Measurements from ENCODE around the gene SMTNL1.
"Not testable (repeated sequence)": the region's sequence is repeated elsewhere in the genome, so short reads cannot be mapped to it uniquely, and the experiment has no call there.

Gene SMTNL1

DNA sequence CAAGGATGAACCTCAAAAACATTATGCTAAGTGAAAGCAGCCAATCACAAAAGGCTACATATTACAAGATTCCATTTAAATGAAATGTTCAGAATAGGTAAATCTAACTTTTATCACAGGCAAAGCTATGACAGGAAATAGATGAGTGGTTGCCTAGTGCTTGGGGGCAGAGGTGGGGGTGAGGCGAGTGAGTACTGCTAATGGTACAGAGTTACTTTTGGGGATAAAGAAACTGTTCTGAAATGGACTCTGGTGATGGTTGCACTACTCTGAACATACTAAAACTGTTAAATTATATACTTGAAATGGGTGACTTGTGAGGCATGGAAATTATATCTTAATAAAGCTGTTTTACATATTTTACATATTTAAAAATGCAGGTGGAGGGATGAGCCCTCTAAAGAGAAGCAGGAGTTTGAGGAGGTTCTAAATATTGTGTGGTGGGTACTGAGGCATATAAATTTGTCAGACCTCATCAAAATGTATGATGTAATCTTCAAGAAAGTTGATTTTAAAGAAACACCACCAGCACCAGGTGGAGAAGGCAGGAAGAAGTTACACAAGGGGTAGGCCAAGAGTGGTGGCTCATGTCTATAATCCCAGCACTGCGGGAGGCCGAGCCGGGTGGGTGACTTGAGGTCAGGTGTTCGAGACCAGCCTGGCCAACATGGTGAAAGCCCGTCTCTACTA is 25.5 kb upstream of the SMTNL1 start:
- DNase-seq = no peak

DNA sequence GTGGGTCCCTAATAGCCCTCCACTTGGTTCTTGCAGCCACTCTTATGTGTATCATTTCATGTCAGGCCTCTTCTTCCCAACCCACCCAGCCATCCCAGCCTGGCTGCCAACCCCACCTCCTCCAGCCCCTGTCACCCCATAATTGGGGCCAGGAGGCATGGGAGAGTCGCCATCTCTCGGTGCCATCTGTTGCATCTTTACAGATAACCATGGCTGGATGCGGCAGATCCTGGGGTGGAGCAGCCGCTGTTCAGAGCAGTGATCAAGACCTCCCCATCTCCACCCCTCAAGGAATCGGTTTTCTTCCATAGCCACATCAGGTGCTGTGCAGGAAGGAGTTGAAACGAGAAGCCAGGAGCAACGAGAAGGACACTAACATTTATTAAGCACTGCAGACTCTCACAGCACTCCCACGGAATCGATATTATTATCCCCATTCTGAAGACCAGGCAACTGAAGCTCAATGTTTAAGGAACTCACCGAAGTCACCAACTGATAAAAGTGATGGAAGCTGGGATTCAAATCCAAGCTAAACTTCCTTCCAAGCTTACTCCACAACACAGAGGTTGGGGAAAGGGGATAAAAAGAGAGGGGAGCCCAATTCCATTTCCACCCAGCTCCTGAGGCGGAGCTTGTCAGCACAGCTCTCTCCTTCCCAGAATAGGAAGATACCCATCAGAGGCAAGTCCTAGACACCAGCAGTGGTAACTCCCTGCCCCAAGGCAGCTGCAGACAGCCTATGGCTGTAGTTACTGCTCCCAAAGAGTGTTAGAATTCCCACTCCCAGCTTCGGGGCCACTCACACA is 24.5 kb upstream of the SMTNL1 start:
- DNase-seq = no peak

DNA sequence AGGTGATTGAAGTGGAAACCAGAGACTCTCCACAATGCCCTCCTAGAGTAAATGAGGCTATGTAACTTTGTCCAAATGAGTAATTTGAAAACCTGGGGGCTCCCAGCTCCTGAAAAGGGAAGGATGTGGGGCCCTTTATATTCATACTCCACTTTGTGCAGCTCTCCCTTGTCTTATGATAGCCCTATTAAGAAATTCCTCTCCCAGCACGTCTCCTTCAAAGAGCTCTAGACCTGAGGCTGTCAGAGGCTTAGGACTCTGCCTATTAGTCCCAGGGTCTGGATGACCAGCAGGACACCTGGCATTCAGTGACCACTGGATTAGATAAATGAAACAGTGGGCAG is 24.0 kb upstream of the SMTNL1 start:
- no peak for DNase-seq

DNA sequence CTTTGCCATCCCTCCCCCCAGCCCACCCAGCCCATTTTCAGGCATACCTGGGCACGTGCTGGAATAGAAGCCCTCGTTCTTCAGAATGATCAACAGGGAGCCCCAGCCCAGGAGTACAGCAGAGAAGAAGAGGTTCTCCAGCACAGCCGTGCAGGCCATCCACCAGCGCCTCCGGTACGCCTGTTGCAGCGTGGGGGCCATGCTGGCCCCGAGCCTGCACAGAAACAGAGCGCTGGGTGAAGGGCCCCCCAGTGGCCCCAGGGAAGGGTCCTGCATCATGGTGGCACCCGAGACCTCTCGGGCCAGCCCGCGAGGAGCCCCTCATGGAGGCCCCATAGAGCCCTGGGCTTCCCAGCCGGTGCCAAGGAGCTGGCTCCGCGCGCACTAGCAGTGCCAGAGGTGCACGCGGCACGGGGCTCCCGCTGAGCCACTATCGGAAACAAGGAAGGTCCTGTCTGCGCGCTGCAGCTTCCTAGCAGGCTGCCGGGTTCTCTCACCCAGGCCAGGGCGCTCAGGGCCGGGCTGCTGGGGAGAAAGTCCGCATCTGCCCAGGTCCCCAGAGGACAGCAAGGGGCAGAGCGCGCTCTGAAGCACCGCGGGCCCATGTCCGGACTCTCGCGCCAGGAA is 23.4 kb upstream of the SMTNL1 start:
- peak; percentile 64 for DNase-seq

DNA sequence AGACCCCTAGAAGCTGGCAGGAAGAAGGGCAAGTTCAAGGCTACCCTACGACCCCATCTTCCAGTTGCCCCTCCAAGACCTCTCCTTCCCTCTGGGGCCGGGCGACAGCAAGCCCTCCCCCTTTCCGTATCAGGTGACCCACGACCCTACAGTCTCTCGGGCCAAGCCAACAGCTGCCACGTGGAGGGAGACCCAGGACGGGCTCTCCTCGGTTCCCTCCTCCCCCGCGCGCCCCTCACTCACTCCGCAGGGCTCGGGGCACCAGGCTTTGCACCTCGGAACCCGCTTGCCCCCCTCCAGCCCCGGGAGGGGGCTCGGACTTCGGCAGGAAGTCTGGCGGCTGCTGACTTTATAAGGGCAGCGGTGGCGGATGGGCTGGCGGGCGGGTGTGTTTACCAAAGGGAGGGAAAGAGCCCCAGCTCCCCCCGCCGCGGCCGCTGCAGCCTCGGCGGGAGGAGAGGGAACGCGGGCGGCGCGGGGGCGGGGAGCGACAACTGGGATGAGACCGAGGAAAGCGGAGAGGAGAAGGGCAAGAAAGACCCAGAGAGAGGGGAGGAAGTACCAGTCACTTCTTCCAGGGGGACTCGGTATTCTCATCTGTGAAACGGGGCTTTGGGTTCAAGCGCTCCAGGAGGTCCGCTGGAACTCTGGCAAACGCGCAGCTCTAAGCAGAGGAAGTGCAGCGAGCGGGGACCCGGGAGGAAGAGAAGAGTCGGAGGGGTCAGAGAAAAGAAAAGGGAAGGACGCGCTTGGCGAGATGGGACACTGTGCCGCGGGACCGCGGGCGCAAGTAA is 22.7 kb upstream of the SMTNL1 start:
- peak; percentile 68 for DNase-seq

DNA sequence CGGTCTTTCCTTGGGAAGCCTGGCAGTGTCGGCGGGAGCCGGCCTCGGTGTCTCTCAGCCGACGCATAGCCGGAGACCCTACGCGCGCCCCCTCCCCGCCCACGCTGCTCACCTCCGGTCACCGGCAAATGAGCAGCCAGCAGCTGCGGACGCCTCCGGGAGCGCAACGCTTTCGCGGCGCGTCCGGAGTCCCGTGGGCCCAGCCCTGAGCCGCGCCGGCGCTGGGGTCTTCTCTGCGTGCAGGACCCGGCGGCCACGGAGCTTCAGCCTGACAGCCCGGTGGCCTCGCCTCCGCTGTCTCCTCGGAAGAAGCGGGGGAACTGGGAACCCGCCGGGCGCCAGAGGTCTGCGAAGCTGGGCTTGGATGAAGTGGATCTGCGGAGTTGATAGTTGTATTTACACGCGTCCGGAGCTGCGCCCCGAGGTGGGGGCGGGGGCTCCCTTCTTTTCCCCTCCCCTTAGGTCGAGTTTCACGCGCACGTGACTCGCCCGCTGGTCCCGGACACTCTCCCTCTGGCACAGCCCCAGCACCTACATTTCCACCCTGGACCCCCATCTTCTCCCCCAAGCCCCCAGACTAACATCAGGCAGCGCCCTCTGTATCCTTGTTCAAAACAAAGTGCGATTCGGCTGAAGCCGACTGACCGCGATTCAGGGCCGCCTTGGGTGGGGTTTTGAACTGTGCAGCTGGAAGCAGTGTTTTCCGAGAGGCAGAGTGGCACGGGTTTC is 21.9 kb upstream of the SMTNL1 start, which contains the start of gene SLC43A1:
Gene SLC43A1 (minus strand): TSS at position 371 of the 729 bp plus-strand sequence. CDS start 1,591 bp downstream, outside the sequence.
- DNase-seq = peak; percentile 58

DNA sequence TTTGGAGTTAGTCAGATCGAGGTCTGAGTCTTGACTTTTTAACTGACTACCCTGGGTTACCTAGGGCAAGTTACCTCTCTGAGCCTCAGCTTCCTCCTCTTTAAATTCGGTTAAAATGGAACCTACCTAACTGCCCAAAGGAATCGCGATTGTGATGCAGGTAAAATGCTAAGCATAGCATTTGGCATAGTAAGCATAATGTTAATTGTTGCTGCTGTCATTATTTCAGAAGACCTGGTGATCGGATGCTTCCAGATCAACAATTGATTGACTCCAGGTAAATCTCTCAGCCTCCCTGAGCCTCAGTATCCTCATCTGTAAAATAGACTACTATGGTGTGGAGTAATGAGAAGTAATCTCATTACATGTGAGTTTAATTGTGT is 21.3 kb upstream of the SMTNL1 start:
- DNase-seq = no peak

DNA sequence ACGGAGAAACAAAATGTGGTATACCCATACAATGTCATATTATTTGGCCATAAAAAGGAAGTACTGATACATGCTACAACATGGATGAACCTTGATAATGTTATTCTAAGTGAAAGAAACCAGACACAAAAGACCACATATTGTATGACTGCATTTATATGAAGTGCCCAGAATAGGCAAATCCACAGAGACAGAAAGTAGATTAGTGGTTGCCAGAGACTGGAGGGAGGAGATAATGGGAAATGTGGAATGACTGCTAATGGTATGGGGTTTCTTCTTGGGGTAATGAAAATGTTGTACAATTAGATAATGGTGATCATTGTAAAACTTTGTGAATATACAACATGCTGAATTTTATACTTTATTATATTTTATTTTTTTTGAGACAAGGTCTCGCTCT is 16.3 kb upstream of the SMTNL1 start:
- no peak for DNase-seq

DNA sequence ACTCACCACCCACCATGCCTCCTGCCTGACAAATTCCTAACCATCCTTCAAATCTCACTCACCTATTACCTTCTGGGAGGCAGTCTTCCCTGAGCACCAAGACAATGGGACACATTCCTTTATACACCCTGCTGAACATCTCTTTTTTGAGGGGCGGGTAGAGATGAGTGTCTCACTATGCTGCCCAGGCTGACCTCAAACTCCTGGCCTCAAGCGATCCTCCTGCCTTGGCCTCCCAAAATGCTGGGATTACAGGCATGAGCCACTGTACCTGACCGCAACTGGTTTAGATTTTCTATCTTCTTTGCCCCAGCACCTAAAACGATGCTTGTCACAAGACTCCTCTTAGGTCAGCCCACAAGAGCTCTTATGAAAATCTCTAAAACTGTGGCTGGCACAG is 14.0 kb upstream of the SMTNL1 start:
- DNase-seq = no peak

DNA sequence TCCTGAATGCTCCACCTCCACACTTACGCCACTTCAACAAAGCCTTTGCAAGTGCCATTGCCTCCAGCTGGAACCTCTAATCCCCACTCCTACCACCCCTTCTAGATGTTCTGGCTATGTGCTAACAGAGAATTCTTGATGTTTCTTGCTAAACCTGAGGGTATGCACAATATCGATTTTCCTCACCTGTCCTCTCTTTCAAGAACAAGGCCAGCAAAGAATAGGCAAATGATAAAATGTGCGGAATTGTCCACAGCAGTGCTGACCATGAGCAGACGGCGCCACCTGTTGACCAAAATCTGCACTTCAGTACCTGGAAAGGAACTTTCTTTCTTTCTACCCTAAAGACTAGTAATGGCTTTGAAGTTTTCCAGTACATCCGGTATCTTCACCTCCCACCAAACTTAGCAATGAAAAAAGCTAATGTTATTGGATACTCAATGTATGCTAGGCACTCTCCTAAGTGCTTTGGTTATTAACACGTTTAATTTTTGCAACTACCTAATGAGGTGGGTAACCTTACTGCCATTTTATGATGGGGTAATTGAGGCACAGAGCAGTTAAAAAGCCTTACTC is 10.3 kb upstream of the SMTNL1 start:
- peak; percentile 84 for DNase-seq

DNA sequence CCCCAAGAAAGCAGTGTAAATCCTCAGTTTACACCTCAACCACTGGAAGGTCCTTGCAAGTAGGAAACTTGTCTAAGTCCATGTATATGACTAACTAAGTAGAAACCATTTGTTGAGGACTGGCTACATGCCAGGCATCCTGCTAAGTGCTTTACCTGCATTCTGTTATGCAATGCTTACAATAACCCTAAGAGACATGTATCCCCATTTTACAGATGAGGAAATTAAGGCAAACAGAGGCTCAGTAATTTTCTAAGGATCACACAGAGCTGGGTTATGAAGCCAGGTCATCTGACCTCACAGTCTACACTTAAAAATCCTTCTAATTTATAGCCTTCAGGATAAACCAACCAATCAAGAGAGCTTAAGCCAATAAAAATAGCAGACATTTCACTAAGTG is 8.4 kb upstream of the SMTNL1 start:
- DNase-seq = no peak

DNA sequence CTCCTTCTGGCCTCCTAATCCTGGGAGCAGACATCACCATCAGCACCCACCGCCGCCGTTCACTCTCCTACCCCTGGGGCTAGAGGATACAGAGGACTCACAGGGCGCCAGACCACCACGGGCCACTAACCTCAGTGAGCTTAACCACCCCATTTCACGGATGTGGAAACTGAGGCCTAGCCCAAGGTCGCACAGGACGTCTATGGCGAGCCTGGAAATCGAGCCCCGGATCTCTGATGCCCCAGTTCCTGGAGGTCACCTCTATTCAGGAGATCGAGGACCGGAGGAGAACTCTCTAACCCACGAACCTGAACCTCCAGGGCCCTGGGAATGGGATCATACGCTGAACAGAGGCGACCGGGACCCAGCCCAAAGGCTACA is 7.2 kb upstream of the SMTNL1 start:
- peak; percentile 26 for DNase-seq

DNA sequence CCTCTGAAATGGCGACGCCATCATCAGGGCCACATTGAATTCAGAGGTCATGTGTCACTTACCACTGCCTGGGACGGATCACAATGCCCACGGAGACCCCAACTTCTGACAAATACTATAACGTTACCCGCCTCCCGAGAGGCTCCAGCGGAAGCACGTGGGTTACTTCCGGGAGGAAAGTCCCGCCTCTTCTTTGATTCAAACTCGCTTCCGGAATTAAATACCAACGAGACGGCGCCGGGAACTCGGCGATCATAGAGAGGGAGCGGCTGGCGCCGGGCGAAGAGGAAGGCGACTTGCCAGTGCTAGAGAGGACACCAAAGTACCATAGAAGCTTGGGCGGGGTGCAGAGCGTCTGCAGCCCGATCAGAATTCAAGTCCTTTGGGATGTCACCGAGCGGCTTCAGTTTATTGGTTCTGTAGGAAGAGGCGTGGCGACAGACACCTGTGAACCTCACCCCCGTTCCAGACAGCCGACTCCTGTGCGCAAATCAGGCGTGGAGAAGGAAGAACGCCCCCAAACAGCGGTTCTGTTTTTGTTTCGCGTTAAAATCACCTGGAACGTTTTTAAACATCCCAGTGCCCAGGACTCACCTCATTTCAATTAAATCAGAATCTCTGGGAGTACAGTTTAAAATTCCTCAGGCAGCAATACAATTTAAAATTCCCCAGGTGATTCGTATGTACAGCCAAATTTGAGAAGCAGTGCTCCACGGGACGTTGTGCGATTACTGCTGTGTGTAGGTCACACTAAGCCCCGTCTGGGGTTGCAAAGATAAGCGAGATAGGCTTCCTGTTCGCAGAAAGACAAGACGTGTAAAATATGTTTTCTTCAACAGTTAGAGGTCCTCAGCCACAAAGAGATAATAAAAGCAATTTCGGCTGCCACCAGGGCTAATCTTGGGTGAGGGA is 6.5 kb upstream of the SMTNL1 start, which contains the start of gene TIMM10:
Gene TIMM10 (minus strand): TSS at position 159 of the 912 bp plus-strand sequence. CDS start 565 bp downstream, outside the sequence.
- DNase-seq = peak; percentile 96

DNA sequence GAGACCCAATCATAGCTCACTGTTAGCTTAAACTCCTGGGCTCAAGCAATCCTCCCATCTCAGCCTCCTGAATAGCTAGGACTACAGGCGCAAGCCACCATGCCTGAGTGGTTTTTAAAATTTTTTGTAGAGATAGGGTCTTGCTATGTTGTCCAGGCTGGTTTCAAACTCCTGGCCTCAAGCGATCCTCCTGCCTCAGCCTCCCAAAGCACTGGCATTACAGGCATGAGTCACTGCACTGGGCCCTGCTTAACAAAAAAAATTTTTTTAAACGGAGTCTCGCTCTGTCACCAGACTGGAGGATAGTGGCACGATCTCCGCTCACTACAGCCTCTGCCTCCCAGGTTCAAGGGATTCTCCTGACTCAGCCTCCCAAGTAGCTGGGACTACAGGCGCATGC is 2.9 kb upstream of the SMTNL1 start:
- DNase-seq = not testable (repeated sequence)

DNA sequence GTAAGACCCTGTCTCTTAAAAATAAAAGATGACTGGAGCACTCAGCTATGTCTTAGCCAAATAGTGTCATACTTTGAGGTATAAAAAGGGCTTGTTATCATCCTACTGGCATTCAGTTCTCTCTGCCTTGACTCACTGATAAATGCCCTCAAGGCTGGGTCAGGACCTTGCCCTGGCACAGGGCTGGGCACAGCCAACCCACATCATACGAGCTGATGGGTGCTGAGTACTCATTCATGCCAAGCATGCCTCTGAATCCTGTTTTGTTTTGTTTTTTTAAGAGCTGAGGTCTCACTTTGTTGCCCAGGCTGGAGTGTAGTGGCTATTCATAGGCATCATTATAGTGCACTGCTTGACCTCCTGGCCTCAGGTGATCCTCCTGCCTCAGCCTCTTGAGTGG is 1.9 kb downstream of the SMTNL1 start:
- DNase-seq = no peak

DNA sequence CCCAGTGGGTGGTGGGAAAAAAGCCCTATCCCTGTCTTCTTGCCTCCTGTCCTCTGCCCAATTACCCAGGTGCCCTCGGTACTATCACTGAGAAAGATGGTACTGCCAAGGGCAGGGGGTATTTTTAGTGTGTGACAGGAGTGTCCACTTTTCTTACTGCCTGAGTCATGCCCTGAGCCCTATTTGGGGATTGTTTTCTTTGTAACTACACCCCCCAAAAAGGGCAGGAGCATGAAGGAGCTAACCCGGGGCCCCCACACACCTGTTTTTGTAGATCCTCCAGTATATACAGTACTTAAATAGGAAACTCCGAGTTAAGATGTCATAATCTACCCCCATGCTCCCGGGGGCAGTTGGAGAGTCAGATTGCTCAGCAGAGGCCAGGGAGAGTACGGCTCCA is 3.8 kb downstream of the SMTNL1 start:
- no peak for DNase-seq

DNA sequence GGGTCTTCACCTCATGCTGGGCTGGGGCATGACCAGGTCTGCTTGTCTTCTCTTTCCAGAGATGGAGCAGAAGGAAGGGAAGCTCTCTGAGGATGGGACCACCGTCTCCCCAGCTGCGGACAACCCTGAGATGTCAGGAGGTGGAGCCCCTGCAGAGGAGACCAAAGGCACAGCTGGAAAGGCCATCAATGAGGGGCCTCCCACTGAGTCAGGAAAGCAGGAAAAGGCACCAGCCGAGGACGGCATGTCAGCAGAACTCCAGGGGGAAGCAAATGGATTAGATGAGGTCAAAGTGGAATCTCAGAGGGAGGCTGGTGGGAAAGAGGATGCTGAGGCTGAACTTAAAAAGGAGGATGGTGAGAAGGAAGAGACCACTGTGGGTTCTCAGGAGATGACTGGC is 5.2 kb downstream of the SMTNL1 start:
- DNase-seq = no peak

DNA sequence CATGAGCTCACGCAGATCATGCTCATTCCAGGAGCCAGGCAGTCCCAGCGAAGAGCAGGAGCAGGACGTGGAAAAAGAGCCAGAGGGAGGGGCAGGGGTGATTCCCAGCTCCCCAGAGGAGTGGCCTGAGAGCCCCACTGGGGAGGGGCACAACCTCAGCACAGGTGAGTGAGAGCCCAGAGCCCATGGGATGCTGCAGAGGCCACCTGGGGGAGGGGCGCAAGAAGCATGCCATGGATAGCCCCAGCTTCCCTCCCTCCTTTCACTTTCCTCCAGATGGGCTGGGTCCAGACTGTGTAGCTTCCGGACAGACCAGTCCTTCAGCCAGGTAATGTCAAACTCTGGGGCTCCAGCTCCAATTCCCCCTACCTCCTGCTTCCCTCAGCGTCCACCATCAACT is 6.2 kb downstream of the SMTNL1 start:
- no peak for DNase-seq

DNA sequence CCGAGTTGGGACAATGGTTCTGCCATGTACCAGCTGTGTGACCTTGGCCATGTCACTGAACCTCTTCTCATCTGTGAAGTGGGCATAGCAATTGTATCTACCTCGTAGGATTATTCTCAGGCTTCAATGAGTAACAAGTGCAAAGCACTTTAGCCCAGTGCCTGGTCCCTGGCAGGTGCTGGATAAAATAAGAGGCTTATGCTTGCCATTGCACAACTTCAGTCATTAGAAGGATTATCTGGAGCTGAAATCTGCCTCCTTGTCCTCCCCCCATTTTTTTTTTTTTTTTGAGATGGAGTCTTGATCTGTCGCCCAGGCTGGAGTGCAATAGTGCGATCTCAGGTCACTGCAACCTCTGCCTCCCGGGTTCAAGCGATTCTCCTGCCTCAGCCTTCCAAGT is 7.2 kb downstream of the SMTNL1 start:
- DNase-seq = no peak

DNA sequence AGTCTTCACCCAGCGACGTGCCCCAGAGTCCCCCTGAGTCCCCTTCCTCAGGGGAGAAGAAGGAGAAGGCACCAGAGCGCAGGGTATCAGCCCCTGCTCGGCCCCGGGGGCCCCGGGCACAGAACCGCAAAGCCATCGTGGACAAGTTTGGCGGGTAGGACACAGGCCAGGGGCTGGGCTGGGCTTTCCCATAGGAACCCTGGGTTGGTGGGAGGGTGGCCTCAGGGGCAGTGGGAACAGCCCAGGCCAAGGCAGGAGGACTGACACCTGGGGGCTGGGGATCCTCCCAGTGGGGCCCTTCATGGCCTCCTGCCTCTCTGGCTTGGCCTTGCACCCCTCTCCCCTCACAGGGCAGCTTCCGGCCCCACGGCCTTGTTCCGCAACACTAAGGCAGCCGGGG is 8.5 kb downstream of the SMTNL1 start:
- DNase-seq = no peak

DNA sequence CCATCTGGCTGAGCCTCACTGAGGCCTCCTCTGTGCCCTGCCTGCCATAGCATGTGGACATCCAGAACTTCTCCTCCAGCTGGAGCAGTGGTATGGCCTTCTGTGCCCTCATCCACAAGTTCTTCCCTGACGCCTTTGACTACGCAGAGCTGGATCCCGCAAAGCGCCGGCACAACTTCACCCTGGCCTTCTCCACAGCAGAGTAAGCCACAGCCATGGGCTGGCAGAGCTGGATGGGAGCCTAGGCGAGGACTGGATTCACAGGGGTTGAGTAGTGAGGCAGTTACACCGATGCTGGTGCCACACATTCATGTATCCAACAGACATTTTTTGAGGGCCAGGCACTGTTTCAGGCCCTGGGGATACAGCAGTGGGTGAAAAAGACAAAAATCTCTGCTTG is 9.1 kb downstream of the SMTNL1 start:
- DNase-seq = no peak

Data from activated CD4-positive, alpha-beta T cell treated with anti-CD3 and anti-CD28 coated beads for 48 hours (primary cell).